Keratinocyte (primary cell): ENCODE results near the gene PIGO. TPM values are rescaled to one million over a fixed set of nuclear protein-coding genes. Genes with fewer than 3 reads are reported as not detected.
A peak's percentile ranks its signal among the peaks of the same experiment; 100 is the strongest.

Source experiments
- DNase-seq: peaks from one replicate; pipeline ENCODE4 v3.0.0-alpha.2; 2011; ENCODE audit warnings: low read depth, missing footprints, low spot score
- FAIRE-seq: peaks from 2 replicates; lab custom pipeline; 2011; peaks lifted over from hg19 to GRCh38; lab: Jason Lieb, UNC
- H2AFZ ChIP-seq: 2 replicates; pipeline ENCODE4 v1.6.0; 2012; ENCODE audit warnings: low read length, control low read depth, inconsistent platforms; ENCODE audit not compliant: control insufficient read depth
- H3K27ac ChIP-seq: 2 replicates; pipeline ENCODE4 v1.5.1; 2011; ENCODE audit warnings: low read length; ENCODE audit not compliant: control insufficient read depth, insufficient read depth
- H3K27me3 ChIP-seq: 3 replicates; pipeline ENCODE4 v1.6.0; 2011; ENCODE audit warnings: low read length; ENCODE audit not compliant: control insufficient read depth, insufficient read depth; ENCODE audit errors: extremely low read depth
- H3K36me3 ChIP-seq, 2 experiments: 2 replicates in 1 of 2; 3 replicates in 1 of 2; pipeline ENCODE4 v1.5.1; 2011; ENCODE audit warnings: low read length in 2 of 2, mild to moderate bottlenecking in 1 of 2; ENCODE audit not compliant: control insufficient read depth in 2 of 2, insufficient read depth in 2 of 2; ENCODE audit errors: extremely low read depth in 1 of 2
- H3K4me1 ChIP-seq: 3 replicates; pipeline ENCODE4 v1.5.1; 2011; ENCODE audit warnings: low read length; ENCODE audit not compliant: control insufficient read depth, insufficient read depth; ENCODE audit errors: extremely low read depth
- H3K4me2 ChIP-seq: 3 replicates; pipeline ENCODE4 v1.6.0; 2011; ENCODE audit warnings: low read depth, low read length; ENCODE audit not compliant: control insufficient read depth, insufficient read depth; ENCODE audit errors: extremely low read depth
- H3K4me3 ChIP-seq, 3 experiments: fragments of 200-600 bp in 1 of 3; sonication (generic) in 1 of 3; 2 replicates in 2 of 3; 3 replicates in 1 of 3; pipeline ENCODE4 v1.5.1; 2011 to 2016; ENCODE audit warnings: low read length in 3 of 3, mild to moderate bottlenecking in 3 of 3, control low read depth in 2 of 3, inconsistent platforms in 1 of 3, low read depth in 1 of 3, mixed read lengths in 1 of 3, mixed run types in 1 of 3, moderate library complexity in 1 of 3; ENCODE audit not compliant: control insufficient read depth in 2 of 3, insufficient read depth in 2 of 3; ENCODE audit errors: extremely low read depth in 1 of 3
- H3K79me2 ChIP-seq: 2 replicates; pipeline ENCODE4 v1.6.0; 2012; ENCODE audit warnings: low read length; ENCODE audit not compliant: control insufficient read depth, insufficient read depth
- H3K9ac ChIP-seq: 3 replicates; pipeline ENCODE4 v1.6.0; 2011; ENCODE audit warnings: low read length; ENCODE audit not compliant: control insufficient read depth, insufficient read depth; ENCODE audit errors: extremely low read depth
- H3K9me1 ChIP-seq: 3 replicates; pipeline ENCODE4 v1.6.0; 2011; ENCODE audit warnings: low read length; ENCODE audit not compliant: control insufficient read depth, insufficient read depth; ENCODE audit errors: extremely low read depth
- H3K9me3 ChIP-seq: 2 replicates; pipeline ENCODE4 v1.5.1; 2012; ENCODE audit warnings: low read depth, low read length; ENCODE audit not compliant: control insufficient read depth
- H4K20me1 ChIP-seq: 3 replicates; pipeline ENCODE4 v1.6.0; 2011; ENCODE audit warnings: low read length; ENCODE audit not compliant: control insufficient read depth, insufficient read depth; ENCODE audit errors: extremely low read depth
- CTCF ChIP-seq, 3 experiments: IDR thresholded peaks in 1 of 3; conservative IDR thresholded peaks in 1 of 3; optimal IDR thresholded peaks in 1 of 3; 2 replicates in 2 of 3; 3 replicates in 1 of 3; pipeline versions ENCODE3 to v1.5.1; 2011; ENCODE audit warnings: low read length in 3 of 3, mild to moderate bottlenecking in 3 of 3, moderate library complexity in 2 of 3, control low read depth in 1 of 3, inconsistent platforms in 1 of 3; ENCODE audit not compliant: insufficient read depth in 2 of 3; ENCODE audit errors: extremely low read depth in 1 of 3
- EZH2 ChIP-seq: IDR thresholded peaks from one replicate; pipeline ENCODE4 v1.6.1; 2012; ENCODE audit warnings: inconsistent platforms, mild to moderate bottlenecking, low read length, moderate library complexity
- dilution Hi-C: fragments of 300-500 bp; cut with MboI; formaldehyde crosslinking; loops from one replicate; pipeline ENCODE4 v1.7.0; 2020; ENCODE audit warnings: low sequenced_read_pairs; ENCODE audit not compliant: extremely low pct_ligation_motif_present
- polyA plus RNA-seq, 5 experiments: library from polyadenylated mRNA; depleted of rRNA in 3 of 5; stranded (reverse) in 3 of 5; stranded (forward) in 1 of 5; unstranded in 1 of 5; fragments of >200 nt; gene quantifications; 1 replicate in 1 of 5; 2 replicates in 3 of 5; 3 replicates in 1 of 5; pipeline versions ENCODE4 v1.2.1 to v1.2.3, GENCODE V29; 2011 to 2012; ENCODE audit warnings: missing spikeins in 2 of 5, low read depth in 1 of 5, low replicate concordance in 1 of 5

Gene PIGO
- polyA plus RNA-seq, 1 donor (not counting 4 experiments of a cell fraction or from before 2014, with no cell fraction given) = 18.6 TPM

GRCh38 chr9:35104586-35104985, 8.2 kb upstream of the PIGO start:
- Histone ChIP-seq H2AFZ (no peak overlapping the region), H3K4me3 (no peak overlapping the region), H4K20me1 (peaks cover 3% of the 10 kb centered on the region), H3K9ac (no peak overlapping the region), H3K27ac (no peak overlapping the region), H3K4me2 (no peak overlapping the region), H3K9me3 (no peaks in the 10 kb centered on the region), H3K27me3 (no peaks in the 10 kb centered on the region), H3K4me1 (peaks cover 17% of the 10 kb centered on the region), H3K79me2 (peaks cover 34% of the 10 kb centered on the region), H3K9me1 (no peaks in the 10 kb centered on the region), H3K36me3 (peaks cover 51 to 53% of the 10 kb centered on the region in 2 experiments)
- dilution Hi-C loops = no loop called here
- FAIRE-seq (no peak), DNase-seq (no peak)
- no peak for TF ChIP-seq CTCF (optimal IDR thresholded peaks at IDR 0.05 in 1 of 3, IDR thresholded peaks at IDR 0.05 in 1 of 3, conservative IDR thresholded peaks at IDR 0.05 in 1 of 3; ENCODE audit: extremely low read depth in 1 of 3, insufficient read depth in 2 of 3, low read length in 3 of 3)
- TF ChIP-seq EZH2 = no peak

- Histone ChIP-seq H3K79me2 (peaks cover 25% of the 10 kb centered on the region), H3K27me3 (no peaks in the 10 kb centered on the region), H3K4me3 (peak overlapping the region; percentile 68 to 88 (median 77)), H3K4me2 (peak overlapping the region; percentile 100), H3K27ac (peak overlapping the region; percentile 92), H3K36me3 (peaks cover 48 to 55% of the 10 kb centered on the region in 2 experiments), H3K9me1 (no peaks in the 10 kb centered on the region), H3K9me3 (no peaks in the 10 kb centered on the region), H3K9ac (peak overlapping the region; percentile 94), H4K20me1 (no peaks in the 10 kb centered on the region), H2AFZ (peak overlapping the region; percentile 90), H3K4me1 (peaks cover 17% of the 10 kb centered on the region)
- TF ChIP-seq EZH2 (no peak), CTCF (optimal IDR thresholded peaks at IDR 0.05 in 1 of 3, IDR thresholded peaks at IDR 0.05 in 1 of 3, conservative IDR thresholded peaks at IDR 0.05 in 1 of 3; ENCODE audit: extremely low read depth in 1 of 3, insufficient read depth in 2 of 3, low read length in 3 of 3) (no peak)
- FAIRE-seq (no peak), DNase-seq (no peak)
- dilution Hi-C loops = no loop called here
Measured at GRCh38 chr9:35103660-35104191, 7.3 kb upstream of the PIGO start.
